SK-MEL-5 (cell line): ENCODE results near the gene ZRANB1. TPM values are rescaled to one million over a fixed set of nuclear protein-coding genes. Genes with fewer than 3 reads are reported as not detected.

Source experiments
- DNase-seq: peaks from one replicate; pipeline ENCODE4 v3.0.0-alpha.2; 2016; ENCODE audit warnings: low read depth, low spot score
- in situ Hi-C: cut with HindIII; loops from 2 replicates; pipeline ENCODE4 v1.10.0; 2016; ENCODE audit warnings: low sequenced_read_pairs, high pct_unique_total_duplicates, low pct_unique_long_range_greater_than_20kb
- total RNA-seq: library from RNA; depleted of rRNA; stranded (reverse); fragments of >200 nt; shearing (Covaris generic); gene quantifications from 2 replicates; pipeline ENCODE4 v1.2.3, GENCODE V29; 2014

ZRANB1 gene
- total RNA-seq, 1 experiment from 2014 or later: 13.2 TPM

DNA sequence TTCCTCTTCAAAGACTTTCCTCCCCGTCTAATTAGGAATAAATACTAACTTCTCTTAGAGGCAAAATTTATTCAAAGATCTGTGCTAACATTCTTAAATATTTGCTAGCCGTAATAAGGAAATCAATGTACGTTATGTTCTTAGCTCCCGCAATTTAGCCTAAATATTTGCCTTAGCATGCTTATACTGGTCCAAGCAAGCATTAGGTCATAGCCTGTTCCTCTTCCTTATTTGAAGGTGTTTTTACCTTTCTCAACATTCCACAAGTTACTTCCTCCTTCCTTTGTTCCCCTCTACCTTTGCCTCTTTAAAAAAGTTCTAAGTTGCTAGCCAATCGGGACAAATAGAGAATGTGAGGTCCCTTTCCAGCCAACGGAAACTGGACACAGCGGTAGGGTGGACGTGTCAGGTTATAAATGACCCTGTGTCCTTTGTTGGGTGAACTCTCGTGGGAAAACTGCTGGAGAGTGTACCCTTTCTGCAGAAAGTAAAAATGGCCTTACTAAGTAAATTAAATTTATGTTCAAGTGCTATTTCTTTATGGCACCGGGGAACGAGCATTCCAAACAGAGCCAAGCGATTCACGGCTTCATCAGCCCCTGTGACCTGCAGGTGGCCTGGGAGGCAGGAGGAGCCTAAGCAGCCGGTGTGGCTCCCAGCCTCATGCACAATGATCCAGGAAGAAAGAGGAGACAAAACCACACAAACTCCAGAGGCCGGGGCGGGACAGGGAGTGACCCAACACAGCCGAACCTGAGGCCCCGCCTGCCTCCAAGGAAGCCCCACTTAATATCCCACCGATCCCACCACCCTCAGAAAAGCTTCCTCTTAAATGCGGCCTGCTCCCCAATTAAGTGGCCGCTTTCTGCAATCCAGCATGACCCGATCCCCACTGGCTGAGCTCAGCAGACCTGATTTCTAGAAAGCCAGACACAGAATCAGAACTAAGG, 67.0 kb downstream of the ZRANB1 start:
- no peak for DNase-seq
- in situ Hi-C loops: no loop called here

DNA sequence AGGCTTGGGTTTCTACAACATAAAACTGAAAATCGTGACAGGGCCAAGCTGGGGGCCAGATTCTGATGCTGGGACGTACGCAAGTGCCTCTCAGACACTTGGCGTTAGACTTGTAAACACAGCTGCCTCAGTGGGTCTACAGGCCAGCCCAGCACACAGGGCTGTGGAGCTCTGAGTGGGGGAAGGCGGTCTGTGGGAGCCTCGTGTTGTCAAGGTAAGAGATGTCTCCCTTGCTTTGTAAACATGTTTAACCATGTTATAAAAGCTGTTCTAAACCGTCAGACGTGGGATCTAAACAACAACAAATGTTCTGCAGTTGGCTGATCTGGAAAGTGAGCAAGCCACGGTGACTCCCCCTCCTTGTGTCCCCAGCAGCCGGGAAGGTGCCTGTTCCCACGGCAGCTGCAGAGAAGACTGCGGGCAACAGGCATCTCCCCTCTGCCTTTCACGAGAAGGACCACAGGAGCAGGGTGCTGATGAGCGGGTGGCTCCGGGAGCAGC, 67.8 kb downstream of the ZRANB1 start:
- DNase-seq: no peak
- in situ Hi-C loops: no loop called here

DNA sequence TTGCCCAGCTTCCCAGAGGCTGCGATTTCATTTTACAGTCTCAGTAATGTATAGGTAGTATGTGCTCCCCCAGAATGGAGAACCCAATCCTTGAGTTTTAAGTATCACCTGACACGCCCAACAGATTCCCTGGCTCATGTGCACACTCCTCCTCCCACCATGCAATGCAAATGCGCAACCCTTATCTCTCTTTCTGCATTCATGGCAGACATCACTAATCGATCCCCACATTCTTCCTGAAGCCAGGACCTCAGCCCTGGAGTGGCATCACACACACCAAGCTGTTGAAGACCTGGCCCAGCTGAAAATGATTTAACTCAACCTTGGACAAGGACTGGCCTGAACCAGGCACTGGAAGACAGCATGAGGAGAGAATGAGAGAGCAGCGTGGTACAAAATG, 68.4 kb downstream of the ZRANB1 start:
- in situ Hi-C loops: no loop called here
- no peak for DNase-seq

DNA sequence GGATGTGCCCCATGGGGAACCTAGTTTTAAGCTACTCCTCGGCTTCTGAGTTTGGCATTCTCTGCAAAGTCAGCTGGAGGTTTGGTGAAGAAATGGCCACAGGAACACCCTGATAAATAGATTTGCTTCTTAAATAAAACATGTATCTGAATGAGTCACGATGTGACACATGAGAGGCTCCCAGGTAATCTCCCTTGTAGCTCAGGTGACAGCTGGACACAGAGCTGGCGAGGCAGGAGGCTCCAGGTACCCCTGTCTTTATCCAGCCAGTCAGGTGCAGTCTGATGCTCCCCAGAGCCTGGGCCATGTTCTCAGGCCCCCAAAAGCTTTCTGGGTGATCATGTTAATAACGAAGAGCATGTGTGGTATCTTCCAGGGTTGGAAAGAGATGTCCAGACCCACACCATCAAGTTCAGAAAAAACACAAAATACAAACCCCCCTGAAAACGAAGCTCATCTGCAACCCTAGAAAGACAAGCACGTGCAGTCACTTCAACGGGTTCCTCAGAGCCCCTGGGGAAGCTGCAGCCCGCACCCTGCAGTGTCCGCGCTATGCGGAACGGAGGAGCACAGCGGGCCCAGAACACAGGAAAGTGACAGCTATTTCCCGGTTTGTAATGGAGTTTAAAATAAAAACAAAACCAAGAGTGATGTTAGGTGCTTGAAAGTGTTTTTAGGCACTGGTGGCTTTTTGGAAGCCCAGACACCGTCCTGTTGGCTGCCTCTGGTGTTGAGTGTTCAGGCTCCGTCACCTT, 69.4 kb downstream of the ZRANB1 start:
- DNase-seq: no peak
- in situ Hi-C loops: no loop called here

DNA sequence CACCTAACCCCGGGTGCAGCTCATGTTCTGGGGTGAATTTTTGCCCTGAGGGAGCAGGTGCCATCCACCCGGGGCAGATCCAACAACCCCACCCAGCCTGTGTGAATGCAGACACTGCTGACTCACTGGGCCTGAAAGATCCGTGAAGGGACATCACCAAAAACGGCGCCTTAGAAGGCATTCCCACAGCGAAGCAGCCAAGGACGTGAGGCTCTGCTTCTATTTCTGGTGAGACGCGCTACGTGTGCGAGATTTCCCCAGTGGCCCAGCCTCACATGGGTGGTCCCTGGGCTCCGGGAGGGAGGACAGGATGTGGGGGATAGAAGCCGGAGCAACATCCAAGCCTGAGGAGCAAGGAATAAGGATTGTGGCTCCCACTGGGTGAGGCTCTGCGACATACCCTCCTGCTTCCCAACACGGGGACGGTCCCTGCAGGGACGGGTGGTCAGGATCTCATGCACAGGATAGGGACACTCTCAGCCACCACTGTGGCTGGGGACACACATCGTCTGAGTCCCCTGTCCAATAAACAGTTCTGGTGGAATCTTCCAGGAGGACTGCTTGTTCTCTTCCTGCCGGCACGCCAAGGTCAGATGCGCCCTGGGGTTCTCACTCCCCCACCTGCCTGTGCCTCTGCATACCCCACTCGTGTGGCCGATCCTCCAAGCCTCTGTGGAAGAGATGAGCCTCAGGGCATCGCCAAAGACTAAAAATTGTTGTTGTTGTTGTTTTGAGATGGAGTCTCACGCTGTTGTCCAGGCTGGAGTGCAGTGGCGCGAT, 70.2 kb downstream of the ZRANB1 start:
- in situ Hi-C loops: no loop called here
- DNase-seq: no peak

DNA sequence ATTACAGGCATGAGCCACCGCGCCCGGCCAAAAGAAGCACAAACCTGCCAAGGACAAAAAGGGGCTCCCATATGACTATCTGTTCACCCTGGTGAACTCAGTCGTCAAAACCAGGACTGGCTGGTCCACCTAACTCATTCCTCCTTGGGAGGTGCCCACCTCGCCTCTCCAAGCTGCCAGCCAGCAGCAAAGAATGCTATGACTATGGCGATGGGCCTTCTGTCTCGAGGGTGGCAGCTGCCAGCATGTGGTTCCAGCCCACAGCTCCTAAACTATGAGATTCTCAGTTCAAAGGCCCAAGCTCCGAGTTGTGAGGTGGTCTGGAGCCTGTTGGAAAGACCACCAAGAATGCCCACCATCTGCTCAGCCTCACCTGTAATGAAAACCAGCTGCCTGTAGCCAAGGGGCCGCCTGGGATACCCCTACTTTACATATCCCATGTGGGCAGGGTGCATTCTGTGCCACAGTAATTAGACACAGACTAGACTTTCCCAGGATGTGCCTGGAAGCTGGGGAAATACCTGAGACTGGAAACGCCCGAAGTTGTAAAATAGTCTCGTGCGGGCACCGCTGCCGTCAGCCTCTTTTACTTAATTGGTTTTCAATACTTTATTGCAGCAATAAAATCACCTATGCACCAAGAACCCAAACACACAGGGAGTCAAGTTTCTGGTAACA, 71.1 kb downstream of the ZRANB1 start:
- DNase-seq: no peak
- in situ Hi-C loops: no loop called here

DNA sequence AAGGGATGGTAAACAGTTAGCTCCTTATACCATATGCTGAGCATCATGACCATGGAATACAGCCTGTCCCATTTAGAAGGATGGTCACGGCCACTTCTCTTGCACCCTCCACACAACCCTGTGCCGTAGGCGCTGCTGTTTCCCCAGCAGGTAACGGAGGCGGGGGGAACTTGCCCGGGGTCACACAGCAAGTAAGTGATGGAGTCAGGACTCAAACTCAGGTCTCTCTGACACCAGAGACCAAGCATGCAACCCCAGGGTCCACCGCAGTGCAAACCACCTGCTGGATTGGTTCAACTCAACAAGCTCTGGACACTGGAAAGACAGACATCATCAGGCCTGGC, 71.6 kb downstream of the ZRANB1 start:
- DNase-seq: no peak
- in situ Hi-C loops: no loop called here

DNA sequence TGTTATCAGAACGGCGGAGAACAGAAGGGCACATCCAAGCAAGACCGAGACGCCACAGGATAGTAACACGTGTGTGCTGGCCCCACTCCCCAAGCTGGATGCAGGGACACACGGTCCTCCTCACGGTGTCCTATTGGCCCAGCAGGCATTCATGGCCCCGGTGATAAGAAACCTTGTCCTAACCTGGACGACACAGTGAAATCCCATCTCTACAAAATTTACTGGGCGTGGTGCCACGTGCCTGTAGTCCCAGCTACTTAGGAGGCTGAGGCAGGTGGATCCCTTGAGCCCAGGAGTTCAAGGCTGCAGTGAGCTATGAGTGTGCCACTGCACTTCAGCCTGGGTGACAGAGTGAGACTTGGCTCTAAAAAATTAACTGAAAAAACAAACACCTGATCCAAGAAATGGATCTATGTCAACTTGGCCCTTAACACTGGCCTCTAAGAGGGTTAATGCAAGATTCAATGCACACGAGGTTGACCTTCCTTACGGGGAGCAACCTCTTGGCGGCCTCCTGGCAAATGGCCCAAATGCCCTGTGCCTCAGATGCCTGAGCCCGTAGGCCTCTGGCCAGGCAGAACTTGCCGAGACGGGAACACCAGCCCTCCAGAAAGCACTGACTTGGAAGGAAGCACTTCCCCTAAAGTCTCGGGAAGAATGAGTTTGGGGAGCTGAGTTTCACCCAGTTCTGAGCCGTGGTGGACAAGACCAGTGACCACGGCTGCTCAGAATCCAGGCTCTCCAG, 72.3 kb downstream of the ZRANB1 start:
- in situ Hi-C loops: no loop called here
- DNase-seq: no peak

DNA sequence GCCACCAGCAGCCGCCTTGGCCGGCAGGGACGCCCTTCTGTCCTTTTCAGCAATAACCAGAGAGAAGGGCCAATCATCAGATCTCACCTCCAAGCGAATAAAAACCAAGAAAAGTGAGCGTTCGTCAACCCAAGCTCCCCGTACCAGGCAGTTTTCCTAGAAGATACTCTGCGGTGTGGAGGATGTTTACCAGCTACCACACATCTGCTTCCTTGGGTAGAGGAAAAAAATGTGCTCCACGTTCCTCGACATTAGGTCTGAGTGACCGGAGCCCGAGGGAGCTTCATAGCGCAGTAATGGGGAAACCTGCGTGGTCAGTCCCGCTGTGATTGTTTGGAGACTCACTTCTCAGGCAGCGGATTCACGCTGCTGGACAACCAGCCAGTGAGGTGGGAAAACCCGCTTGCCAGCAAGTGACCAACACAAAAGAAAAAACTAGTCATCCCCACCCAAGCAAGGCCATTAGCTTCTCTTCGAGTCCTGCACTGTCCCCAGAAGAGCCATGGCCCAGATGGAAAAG, 73.0 kb downstream of the ZRANB1 start:
- in situ Hi-C loops: no loop called here
- DNase-seq: no peak

DNA sequence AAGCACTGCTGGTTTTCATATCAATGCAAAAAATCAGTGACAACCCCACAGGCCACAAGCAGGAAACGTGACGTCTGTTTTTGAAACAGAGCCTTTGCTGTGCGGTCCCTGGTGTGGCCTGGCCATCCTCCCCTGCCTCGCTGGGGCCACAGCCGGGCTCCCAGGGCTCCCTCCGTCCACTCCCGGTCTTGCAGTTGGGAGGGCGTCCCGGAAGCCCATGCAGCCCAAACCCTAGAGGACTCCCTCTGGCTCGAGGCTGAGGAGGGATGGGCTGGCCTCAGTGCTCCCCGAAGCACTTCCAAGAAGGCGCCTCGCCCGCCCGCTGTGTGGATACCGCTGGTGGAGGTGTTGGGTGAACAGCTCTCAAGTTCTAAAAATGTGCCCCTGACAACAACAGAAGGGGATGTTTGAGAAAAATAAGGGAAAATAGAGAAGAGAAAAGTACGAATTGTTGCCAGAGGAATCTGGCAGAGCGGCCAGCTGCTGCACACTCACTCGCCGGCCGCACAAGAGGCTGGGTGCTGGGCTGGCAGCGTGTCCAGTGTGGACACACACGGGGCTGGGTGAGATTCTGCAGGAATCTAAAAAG, 73.5 kb downstream of the ZRANB1 start:
- in situ Hi-C loops: no loop called here

DNA sequence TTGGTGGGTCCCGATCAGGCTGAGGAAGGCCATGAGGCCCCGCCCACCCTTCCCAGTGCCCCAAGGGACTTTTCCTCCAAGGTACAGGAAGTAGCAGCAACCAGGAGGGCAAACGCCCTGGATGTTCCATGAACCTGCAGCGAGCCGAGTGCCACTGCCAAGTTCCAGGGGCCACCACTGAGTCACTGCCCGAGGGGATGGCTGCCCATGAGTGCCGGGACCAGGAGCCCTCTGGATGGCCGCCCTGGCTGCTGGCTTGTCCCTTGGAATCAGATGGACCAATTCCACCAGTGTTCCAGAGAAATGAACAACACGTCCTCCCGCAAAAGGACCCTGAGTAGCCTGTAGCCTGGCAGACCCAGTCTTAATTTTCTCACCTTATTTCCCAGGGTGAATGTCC, 74.2 kb downstream of the ZRANB1 start:
- in situ Hi-C loops: no loop called here
- no peak for DNase-seq

More for the DNA sequence above, 73.5 kb downstream of the ZRANB1 start:
- DNase-seq: no peak

DNA sequence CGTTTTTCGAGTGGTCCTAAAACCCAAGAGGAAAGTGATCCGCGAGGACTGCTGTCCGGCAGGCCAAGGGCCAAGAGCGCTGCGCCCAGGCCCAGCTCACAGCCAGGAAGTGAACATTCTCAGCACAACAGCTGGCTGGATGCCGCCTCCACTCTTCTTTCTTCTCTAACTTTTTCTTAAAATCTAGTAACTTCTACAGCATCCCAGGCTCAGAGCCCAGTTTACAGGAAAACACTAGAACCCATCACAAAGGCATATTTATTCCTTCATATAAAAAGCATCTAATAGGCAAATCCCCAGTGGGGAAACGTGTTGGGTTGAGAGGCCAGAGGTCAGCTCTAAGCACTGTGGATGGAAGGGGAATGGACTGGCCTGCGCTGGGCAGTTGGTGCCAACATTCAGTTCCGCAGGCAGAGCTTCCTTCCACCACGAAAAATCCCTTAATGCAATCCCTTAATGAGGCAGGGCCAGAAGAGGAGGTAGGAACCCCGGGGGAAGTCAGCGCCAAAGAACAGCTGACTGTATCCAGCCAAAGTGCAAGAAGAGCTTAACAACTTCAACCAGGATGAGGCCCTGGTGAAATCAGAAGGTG, 74.8 kb downstream of the ZRANB1 start:
- in situ Hi-C loops: no loop called here
- DNase-seq: no peak

DNA sequence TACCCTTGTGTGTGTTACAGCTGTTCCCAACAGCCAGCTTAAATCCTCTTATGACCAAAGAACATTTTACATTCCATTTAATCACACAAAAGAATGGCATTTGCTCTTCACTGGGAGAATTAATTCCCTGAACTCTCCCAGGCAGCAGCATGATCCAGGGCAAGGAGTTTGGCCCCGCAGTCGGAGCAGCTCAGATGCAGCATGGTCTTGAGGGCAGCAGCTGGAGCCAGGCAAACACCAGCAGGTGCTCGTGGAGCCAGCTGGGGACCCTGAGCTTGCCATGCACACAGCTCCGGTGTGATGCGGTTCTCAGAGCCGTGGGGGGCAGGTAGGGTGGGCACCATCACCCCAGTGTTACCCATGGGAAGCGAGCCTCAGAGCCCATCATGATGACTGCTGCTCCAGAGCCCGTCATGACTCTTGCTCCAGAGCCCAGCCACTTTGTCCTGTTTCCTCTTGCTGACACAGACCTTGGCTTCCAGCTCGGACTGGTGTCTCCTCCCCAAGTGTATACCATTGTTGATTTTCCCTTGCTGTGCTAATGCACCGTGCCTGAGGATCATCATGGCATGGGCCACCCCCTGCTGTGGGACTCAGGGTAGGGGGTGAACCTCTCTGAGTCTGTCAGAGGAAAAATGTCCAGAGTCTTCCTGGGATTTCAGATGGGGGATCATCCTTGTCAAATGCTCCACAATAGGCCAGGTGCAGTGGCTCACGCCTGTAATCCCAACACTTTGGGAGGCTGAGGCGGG, 75.8 kb downstream of the ZRANB1 start:
- in situ Hi-C loops: no loop called here
- DNase-seq: no peak

DNA sequence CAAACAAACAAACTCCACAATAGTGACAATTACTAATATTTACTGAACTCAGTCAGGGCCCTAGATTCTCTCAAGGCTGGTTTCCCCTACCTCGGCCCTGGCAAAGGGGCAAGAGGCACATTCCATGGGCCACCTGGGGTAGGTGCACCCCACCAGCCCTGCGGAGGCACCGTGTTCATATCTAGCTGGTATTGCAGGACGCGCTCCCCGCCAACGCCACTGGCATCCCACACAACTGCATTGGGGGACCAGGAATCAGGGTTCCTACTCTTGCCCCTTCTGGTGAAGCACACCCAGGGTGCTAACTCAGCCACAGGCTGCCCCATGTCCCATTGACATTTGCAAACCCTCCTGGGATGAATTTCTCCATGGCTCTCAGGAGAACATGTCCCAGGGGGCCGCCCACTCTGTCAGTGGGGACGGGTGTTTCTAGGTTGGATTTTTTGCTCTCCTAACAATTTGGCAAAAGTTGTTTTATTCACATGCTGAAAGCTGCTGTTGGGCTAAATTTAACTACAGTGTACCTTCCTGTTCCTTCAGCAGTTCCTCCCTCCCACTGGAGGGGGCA, 76.7 kb downstream of the ZRANB1 start:
- DNase-seq: no peak
- in situ Hi-C loops: no loop called here

DNA sequence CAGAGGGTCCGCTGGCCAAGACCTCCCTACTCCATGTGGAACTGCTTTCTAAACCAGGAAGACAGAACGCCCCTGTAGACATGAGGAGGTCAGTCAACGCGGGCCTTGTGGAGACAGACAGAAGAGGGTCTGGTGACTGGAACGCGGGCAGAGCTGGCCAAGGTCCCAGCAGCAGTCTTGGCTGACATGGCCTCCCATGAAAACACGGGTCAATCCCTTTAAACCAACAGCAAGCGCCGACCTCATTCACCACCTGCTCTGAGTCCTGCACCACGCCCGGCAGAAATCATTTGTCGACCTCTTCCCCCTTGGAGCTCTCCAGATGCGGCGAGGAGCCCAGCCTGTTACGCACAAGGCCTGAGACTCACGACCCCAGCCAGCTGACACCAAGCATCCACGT, 78.5 kb downstream of the ZRANB1 start:
- in situ Hi-C loops: no loop called here
- DNase-seq: no peak
